ENCODE data around the gene RSPH3.
"Not testable (repeated sequence)": the region's sequence is repeated elsewhere in the genome, so short reads cannot be mapped to it uniquely, and the experiment has no call there.

Gene RSPH3, protein sequence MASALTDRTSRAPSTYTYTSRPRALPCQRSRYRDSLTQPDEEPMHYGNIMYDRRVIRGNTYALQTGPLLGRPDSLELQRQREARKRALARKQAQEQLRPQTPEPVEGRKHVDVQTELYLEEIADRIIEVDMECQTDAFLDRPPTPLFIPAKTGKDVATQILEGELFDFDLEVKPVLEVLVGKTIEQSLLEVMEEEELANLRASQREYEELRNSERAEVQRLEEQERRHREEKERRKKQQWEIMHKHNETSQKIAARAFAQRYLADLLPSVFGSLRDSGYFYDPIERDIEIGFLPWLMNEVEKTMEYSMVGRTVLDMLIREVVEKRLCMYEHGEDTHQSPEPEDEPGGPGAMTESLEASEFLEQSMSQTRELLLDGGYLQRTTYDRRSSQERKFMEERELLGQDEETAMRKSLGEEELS

DNA sequence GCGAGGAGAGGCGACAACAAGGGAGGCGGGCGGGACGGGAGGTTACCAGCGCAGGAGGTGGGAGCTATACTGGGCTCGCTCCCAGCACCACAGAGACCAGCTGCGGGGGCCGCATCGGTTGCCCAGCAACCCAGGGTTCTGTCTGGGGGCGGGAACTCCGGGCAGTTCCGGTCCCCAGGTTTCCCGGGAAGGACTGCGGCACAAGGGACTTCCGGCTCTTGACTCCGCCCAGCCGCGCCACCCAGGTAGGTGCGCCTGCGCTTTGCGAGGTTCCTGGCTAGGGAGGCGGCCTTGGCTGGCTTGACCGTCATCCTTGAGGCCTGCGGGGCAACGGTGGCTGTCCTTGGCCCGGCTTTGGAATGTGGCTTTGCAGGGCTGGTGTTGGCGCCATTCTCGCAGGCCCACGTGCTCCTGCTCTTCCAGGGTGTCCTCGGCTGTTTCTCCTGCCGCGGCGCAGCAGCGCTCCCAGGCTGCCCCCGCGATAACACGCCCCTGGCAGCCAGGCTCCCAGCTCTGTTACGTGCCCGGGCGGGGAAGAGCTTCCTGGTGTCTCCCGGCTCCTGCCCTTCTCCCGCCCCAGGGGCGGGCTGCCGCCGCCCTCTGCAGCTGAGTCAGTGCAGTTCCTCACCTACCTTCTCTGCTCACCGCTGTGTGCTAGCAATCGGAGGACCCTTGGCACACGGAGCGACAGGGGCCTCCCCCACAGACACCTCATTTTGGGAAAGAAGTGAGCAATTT is at the start of gene RSPH3:
Gene RSPH3, minus strand, starts transcription at position 537 of the 738 bp plus-strand sequence. CDS start 652 bp downstream, outside the sequence.
- peak; percentile 95 for DNase-seq

- DNase-seq: no peak
Observed at GRCh38 chr6:159047891-159048685, 48.1 kb upstream of the RSPH3 start.

GRCh38 chr6:159045801-159046200 is 45.8 kb upstream of the RSPH3 start:
- DNase-seq: no peak

DNA sequence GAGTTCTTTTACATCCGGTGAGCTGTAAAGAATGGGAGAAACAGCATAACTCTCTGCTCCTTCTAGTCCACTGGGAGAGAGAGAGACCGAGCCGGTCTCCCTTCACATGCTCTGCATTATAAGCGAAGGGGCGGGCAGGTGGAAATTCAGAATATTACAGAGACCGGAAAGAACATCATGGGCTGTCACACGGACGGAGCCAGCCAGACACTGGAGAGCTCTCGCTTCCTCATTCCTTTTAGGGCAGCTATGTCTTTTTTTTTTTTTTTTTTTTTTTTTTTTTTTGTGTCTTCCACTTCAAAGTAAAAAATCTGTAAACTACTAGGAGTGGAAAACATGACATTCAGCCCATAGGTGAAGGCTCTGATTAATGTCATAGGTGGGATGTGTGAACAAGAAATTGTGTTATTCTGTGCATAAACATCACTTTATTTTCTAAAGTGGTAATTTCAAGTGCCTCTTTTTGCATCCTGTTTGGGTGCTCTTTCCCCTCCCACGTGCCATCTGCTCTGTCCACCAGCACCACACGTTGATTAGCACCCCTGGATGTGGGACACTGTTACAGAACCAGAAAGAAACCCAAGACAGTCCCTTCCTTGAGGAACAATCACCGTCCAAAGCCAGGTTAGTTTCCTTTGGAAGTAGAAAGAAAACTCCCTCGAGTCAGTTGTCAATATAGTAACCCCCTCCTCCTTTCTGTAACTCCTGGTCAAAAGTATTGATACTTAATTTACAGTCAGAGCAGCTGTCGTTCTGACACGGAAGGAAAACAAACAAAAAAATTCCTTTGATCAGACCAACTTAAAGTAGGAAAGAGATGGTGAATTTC is 45.1 kb upstream of the RSPH3 start, which contains the start of gene TAGAP:
Gene TAGAP, minus strand, starts transcription at position 93 of the 829 bp plus-strand sequence. CDS start 845 bp downstream, outside the sequence.
- DNase-seq: peak; percentile 34

DNA sequence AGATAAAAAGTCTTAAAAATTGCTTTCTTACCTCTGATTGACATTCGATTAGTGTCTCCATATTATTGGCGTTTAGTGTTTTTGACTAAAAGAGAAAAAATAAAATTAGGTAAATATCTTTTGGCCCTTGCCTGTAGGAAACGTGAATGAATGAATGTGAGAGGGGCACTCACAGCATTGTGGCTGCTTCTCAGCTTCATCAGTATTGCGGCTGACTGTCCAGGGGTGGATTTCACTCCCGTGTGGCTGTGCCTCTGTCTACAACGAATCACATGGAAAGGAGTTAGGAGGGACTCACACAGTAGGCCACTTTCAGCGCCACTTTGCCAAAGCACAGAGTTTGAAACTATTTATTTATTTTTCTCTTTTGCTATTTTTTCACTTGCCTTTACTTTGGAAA is 43.9 kb upstream of the RSPH3 start:
- no peak for DNase-seq

DNA sequence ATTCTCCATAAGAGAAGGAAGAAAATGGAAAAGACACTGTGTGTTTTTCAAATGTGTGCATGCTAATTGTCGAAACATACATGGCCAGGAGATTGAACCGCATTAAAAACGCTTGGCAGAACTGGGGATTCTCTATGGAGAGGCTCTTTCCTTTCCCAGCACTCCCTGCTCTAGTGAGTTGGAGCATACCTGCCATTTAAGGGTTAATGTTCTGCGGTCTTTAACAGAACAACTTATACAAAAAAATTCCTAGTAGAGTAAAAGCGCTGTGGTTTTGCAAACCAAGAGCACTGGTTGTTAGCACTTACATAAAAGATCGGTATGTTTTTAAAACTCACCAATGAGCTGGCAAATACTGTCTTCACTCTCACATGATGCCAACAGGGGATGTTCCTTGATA is 43.2 kb upstream of the RSPH3 start:
- DNase-seq: no peak

DNA sequence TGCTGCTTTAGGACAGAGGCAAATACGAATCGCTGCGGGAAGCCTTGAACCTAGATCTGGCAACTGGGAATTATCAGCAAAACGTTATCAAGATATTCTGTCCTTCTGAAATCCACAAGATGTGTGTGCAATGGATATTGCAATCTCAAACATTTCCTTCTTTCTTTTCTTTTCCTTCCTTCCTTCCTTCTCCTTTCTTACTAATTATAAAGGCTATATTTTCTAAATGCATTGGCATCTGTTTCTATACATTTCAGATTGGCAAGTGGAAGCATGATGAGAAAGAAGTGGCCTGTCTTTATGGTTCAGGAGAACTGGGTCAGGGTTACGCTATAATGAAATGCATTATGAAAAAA is 42.8 kb upstream of the RSPH3 start:
- DNase-seq: no peak

DNA sequence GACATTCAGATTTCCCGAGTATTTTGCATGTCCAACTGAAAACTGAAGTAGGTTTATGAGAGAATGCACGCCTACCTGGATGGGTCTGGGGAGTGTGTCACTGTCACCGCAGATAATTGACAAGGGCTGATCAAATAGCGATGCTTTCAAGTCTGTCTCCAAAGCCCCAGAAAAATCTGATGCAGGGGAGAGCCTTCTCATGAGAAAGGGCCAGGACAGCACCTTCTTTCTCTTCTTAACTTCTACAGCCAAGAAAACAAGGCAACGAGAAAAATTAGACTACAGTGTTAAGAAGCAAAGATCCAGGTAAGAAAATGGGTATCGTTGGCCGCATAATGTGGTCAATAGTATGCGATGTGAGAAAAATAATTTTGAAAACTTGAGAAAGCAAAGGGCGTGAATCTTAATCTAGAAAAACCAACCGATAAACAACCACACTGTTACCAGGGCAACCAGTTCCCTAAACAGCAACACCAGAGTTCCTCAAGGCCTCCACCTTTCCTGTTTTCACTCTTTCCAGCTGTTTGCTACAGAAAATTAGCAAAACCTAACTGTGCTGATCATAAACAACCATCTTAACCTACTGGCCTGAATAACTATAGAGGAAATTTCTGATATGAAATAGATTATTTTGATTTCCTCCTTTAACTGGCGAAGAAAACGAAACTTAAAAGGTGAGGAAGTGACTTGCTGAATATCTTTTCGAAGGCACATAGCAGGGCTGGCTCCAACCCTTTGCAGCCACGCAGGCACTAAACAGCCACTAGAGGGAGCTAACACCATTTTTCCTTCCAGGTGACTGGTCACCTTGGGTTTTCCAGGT is 42.2 kb upstream of the RSPH3 start:
- peak; percentile 85 for DNase-seq

DNA sequence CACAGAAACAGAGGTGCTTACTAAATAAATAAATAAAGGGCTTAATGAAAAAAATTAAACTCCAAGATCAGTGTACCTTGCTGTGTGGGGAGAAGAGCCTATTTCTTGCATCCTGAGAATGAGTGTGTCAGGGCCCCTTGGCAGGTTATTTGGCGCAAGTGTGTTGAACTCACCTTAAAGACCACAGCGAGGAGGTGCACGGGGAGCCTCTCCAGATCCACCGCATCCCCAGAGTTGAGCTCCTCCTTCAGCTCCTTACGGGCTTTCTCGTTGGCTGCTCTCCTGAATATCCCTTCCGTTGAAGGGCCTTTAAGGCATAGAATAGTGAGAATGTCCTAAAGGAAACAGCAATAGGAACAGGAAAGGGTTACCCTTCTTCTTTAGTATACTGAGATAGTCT is 41.2 kb upstream of the RSPH3 start:
- DNase-seq: no peak

DNA sequence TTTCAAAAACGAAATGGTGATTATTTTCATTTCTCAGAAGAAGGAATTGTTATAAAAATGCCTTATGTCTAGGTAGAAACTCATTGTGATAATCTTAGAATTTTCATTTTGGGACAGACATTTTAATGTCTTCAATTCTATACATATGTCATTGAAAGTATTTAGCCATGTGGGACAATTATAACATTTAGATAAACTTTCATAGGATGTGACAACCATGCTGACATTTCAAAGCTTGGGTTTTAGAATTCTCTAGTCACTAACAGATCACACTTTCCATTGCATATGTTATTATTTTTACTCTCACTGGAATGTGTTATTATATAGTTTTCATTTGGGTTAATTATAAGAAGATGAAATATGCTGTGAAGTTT is 39.9 kb upstream of the RSPH3 start:
- DNase-seq: no peak

DNA sequence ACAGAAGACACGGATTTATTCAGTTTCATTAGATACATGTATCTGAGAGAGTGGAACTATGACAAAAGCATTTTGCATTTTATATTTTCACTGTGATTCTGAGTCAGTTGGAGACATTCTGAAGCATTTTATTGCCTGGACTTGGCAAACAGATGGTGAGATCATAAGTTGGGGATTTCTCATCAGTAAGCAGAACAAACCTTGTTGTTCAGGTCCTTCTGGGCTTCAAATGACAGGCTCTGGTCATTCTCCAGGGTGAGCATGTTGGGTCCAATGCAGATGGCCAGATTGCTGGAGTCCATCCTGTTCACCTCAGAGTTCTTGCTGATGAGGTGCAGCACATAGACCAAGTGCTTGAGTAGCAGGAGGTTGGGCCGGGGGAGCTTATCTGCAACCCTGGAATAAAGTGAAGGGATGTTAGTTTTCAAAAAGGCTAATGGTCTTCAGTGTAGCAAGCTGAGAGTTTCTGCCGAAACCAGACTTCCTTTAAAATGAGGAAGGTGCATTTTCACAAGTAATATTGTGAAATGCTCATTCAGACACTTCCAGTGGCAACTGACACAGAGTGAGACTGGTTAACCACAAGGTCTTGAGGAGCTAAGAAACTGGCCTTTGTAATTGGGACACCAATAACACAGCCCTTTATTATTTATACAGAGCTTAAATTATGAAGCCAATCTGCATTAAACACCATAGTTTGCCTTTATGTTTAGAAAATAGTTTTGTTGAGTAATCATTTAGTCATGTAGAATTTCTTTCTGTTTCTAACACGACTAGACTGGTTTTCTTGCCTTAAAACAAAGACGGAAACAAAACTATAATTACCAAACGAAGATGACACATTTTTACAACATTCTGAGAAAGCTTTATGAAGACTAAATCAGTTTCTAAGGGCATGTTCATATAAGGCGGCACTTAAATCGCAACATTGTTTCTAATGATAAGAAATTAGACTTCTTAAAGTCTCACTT is 39.2 kb upstream of the RSPH3 start:
- DNase-seq: no peak

GRCh38 chr6:159038318-159038717 is 38.3 kb upstream of the RSPH3 start:
- DNase-seq: not testable (repeated sequence)

DNA sequence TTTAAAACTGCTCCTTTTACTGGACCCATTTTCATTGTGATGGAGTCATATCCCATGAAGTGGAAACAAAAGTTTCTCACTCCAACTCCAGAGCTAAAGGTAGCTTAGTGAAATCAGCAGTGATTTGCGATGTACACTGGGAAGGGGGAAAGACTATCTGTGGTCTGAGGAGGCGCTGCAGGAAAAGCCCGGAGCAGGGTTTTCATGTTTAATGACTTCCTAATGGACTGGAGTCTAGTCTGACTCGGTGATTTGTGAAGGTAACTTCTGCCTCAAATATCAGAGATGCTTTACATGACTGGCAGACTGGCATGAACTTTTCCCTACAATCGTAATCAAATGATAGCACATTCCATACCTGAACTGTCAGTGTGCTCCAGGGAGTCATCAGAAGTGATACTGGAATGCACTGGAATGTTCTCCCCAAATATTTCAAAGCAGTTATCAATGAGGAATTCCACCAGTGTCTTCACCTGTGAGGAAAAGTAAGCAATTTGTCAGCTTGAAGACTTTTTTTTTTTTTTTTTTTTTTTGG is 37.8 kb upstream of the RSPH3 start:
- DNase-seq: no peak

GRCh38 chr6:159036673-159037072 is 36.7 kb upstream of the RSPH3 start:
- no peak for DNase-seq

DNA sequence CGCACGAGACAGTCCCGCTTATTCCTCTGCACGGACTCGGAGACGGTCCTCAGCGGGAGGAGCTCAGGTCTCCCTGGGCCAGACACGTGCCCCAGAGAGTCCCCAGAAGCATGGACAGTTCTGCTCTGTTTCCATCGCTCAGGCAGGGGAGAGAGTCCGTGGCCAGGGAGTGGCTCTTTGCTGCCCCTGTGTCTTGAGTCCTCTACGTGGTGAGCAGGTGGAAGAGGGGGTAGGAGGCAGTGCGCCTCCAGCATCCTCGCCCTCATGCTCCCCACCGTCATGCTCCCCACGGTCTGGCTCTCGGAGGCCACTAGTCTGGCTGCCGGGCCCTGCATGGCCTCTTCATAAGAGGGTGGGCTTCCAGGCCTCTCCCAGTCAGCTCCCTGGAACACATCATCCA is 35.9 kb upstream of the RSPH3 start:
- DNase-seq: no peak

- DNase-seq: no peak
Observed at GRCh38 chr6:159033160-159034049, 33.4 kb upstream of the RSPH3 start.

DNA sequence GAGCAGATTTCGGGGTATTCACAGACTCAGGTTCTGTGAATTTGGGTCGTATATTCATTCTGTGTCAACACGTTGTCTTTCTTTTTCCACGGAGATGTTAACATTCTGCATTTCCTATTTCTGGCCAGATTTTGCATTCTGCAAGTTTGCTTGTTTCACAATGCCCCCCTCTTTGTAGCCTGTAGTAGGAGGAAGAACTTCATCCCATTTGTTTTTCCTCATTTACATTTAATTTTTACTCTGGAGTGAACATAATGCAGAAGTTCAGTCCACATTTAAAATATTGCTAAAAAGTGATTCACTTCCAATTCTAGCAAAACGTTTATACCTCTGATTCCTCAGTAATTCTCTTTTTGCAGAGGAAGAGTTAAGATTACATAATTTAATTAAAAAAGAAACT is 31.8 kb upstream of the RSPH3 start:
- DNase-seq: no peak

DNA sequence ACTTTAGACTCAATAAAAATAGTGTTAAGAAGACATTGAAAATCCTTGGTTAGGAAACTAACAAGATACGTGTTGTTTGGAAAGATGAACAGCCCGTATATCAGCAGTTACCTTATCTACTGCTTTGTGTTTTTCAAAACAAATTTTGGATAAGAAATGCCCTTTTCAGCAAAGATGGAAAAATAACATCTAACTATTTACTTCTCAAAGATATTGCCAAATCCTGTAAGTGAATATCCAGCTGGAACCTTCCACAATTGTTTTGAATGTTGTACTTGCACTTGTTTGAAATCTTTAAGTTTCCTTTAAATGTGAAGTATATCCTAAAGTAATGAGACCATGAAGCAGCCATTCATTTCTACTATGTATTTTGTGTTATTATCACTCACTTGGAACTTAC is 30.2 kb upstream of the RSPH3 start:
- DNase-seq: no peak

- DNase-seq: not testable (repeated sequence)
Observed at GRCh38 chr6:159025224-159025623, 25.2 kb upstream of the RSPH3 start.

All from NCI-H2029 (cell line).